GM18858 (cell line): ENCODE measurements around the gene FOXD4L3.
"Not testable (repeated sequence)": the region's sequence is repeated elsewhere in the genome, so short reads cannot be mapped to it uniquely, and the experiment has no call there.

Experiments
- ATAC-seq: cut with Tn5 transposase; IDR thresholded peaks from one replicate; pipeline ENCODE4 v1.9.1; 2021; ENCODE audit not compliant: unreplicated experiment

The FOXD4L3 gene

DNA sequence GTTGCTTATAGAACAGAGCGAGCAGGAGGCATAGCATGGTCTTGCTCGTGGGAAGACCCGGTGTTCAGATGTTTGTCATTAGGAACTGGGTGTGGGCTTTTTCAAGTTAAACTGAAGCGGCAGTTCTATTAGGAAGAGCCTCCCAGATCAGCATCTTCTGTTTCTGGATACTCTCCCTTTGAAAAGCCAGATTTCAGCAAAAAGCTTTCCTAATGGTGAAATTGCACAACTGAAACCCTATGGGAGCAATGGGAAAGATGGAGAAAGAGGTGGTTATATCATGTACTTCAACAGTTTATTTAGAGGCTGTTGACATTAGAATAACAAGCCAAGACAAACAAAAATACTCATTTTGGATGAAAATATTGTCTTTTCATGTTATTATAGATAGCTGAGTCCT lies 41.3 kb downstream of the FOXD4L3 start:
- ATAC-seq, result not testable (repeated sequence)

GRCh38 chr9:68351689-68352088 lies 49.0 kb downstream of the FOXD4L3 start:
- not testable (repeated sequence) for ATAC-seq
